Measurements from ENCODE around the gene GLI3.

DNA sequence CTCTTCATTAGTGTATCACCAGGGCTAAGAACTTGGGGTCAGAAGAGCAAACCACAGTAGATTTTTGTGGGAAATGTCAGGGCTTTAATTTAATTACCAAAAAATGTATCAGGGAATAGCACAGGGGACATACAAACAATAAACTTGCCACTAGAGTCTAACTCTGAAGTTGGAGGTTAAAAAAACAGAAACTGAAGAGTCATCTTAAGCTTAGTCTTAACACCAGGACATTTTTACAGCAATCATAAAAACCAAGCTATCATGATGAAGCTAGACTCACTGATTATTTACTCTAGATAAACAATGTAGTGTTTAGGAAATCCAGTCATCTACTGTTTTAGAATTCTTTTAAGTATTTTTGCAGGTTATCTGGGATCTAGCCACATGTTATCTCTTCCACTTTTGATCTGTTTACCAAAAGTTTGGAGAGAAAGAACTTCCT is 48.4 kb upstream of the GLI3 start:
- TF ChIP-seq, protein P1, sequence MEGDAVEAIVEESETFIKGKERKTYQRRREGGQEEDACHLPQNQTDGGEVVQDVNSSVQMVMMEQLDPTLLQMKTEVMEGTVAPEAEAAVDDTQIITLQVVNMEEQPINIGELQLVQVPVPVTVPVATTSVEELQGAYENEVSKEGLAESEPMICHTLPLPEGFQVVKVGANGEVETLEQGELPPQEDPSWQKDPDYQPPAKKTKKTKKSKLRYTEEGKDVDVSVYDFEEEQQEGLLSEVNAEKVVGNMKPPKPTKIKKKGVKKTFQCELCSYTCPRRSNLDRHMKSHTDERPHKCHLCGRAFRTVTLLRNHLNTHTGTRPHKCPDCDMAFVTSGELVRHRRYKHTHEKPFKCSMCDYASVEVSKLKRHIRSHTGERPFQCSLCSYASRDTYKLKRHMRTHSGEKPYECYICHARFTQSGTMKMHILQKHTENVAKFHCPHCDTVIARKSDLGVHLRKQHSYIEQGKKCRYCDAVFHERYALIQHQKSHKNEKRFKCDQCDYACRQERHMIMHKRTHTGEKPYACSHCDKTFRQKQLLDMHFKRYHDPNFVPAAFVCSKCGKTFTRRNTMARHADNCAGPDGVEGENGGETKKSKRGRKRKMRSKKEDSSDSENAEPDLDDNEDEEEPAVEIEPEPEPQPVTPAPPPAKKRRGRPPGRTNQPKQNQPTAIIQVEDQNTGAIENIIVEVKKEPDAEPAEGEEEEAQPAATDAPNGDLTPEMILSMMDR (IDR thresholded peaks at IDR 0.05): no peak
- TF ChIP-seq ZFX (IDR thresholded peaks at IDR 0.05; ENCODE audit: borderline replicate concordance): no peak

Data from 22Rv1 (cell line).